Measurements from ENCODE around the gene FOSB.
"Not testable (repeated sequence)": the region's sequence is repeated elsewhere in the genome, so short reads cannot be mapped to it uniquely, and the experiment has no call there.

The FOSB gene

GRCh38 chr19:45506989-45507871, 39.4 kb downstream of the FOSB start, which contains the start of gene VASP:
VASP (plus strand) TSS chr19:45507479; CDS start chr19:45507772, 293 bp downstream.
- DNase-seq, result peak; percentile 70

DNA sequence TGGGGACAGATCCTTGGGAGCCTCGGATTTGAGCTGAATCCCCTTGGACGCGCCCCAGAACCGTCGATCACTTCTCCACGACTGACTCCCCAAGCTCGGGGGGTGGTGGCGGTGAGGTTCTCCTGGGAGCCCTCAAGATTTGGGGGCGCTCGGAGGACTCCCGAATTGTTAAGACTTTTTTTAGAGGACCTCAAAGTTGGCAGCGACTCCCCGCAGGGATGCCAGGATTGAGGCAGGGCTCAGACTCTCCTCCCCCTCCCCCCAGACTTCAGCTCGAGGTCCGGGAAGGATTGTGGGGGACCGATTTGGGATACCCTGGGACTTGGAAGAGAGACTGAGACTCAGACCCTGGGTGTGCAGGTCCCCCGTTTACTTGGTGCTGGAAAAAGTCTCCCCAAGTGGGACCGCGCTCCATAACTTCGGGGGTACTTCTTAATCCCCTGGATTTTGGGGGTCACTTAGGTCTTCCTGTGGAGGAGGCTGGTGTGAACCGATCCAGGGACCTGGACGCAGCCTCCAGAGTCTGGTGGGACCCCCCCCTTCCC, 40.1 kb downstream of the FOSB start:
- no peak for DNase-seq

- peak; percentile 33 for DNase-seq
Observed at GRCh38 chr19:45508417-45508860, 40.6 kb downstream of the FOSB start.

GRCh38 chr19:45508861-45509691, 41.3 kb downstream of the FOSB start:
- DNase-seq, result no peak

- DNase-seq, result no peak
Observed at GRCh38 chr19:45509692-45510015, 41.9 kb downstream of the FOSB start.

DNA sequence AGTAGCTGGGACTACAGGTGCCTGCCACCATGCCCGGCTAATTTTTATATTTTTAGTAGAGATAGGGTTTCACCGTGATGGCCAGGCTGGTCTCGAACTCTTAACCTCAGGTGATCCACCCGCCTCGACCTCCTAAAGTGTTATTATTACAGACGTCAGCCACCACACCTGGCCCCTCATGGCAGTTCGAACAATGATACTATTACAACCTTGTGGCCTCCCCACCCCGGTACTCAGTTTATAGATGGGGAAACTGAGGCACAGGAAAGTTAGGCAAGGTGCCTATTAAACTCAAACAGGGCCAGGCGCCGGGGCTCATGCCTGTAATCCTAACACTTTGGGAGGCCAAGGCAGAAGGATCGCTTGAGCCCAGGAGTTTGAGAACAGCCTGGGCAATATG, 42.6 kb downstream of the FOSB start:
- DNase-seq, result not testable (repeated sequence)

GRCh38 chr19:45511074-45511473, 43.3 kb downstream of the FOSB start:
- no peak for DNase-seq

DNA sequence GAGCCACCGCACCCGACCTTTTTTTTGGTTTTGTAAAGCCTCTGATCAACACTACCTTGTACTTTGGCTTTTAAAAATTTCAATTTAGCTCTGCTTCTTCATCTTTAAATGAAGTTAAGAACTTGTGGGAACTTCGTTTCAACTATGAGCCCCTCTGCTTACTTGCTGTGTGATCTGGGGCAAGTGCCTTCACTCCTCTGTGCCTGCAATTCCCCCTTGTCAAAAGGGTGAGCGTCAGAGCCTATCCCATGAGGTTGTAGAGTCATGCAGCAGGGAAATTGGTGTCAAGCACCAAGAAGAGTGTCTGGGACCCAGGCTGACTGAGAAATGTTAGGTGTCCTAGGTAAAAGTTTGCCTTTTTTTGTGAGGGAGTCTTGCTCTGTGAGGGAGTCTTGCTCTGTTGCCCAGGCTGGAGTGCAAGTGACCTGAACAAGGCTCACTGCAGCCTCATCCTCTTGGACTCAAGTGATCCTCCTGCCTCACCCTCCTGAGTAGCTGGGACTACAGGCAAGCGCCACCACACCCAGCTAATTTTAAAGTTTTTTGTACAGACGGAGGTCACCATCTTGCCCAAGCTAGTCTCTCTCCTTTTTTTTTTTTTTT, 45.2 kb downstream of the FOSB start:
- DNase-seq, result no peak

GRCh38 chr19:45514376-45515051, 46.7 kb downstream of the FOSB start:
- no peak for DNase-seq

GRCh38 chr19:45515081-45515624, 47.4 kb downstream of the FOSB start:
- DNase-seq, result no peak

- no peak for DNase-seq
Observed at GRCh38 chr19:45515807-45516401, 48.1 kb downstream of the FOSB start.

DNA sequence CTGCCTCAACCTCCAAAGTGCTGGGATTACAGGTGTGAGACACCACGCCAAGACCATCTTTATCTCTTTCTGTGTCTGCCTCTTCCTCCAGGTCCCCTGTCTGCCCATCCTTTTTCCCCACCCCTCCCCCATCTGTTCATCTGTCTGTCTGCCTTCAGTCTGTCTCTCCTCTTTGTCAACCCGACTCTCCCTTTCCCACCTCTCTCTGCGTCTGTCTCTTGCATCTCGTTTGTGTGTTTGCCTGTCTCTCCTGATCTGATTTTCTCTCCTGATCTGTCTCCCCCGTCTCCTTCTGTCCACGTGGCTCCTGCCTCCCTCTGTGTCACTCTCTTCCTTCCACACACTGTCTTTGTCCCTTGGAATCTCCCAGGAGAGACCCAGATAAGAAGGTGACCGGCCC, 49.4 kb downstream of the FOSB start:
- no peak for DNase-seq

GRCh38 chr19:45517641-45518468, 50.1 kb downstream of the FOSB start:
- DNase-seq, result no peak

GRCh38 chr19:45518469-45518826, 50.7 kb downstream of the FOSB start:
- DNase-seq, result no peak

DNA sequence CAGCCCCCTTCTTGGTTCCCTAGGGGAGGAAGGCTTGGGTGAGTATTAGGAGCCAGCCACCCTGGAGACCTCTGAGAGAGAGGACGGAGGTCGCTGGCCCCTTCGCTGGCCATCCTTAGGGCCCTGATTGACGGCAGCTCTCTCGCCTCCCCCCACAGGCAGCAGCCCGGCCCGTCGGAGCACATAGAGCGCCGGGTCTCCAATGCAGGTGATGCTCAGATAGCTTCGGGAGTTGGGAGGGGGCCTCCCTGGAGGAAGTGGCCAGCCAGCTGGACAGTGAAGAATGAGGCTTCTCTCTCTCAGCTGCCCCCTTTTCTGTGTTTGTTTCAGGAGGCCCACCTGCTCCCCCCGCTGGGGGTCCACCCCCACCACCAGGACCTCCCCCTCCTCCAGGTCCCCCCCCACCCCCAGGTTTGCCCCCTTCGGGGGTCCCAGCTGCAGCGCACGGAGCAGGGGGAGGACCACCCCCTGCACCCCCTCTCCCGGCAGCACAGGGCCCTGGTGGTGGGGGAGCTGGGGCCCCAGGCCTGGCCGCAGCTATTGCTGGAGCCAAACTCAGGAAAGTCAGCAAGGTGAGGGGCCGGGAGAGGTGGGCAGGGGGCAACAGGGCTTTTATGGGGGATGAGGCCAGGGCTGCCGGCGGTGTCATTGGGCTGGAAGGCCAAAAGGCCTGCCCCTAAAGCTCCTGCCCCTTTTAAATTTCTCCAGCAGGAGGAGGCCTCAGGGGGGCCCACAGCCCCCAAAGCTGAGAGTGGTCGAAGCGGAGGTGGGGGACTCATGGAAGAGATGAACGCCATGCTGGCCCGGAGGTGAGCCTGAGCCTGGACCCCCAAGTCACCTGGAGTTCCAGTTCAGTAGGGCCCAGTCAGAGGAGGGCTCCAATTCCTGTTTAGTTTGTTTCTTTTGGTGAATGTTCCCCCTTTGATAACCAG, 54.5 kb downstream of the FOSB start:
- DNase-seq, result no peak

GRCh38 chr19:45523642-45524256, 56.0 kb downstream of the FOSB start:
- peak; percentile 78 for DNase-seq

DNA sequence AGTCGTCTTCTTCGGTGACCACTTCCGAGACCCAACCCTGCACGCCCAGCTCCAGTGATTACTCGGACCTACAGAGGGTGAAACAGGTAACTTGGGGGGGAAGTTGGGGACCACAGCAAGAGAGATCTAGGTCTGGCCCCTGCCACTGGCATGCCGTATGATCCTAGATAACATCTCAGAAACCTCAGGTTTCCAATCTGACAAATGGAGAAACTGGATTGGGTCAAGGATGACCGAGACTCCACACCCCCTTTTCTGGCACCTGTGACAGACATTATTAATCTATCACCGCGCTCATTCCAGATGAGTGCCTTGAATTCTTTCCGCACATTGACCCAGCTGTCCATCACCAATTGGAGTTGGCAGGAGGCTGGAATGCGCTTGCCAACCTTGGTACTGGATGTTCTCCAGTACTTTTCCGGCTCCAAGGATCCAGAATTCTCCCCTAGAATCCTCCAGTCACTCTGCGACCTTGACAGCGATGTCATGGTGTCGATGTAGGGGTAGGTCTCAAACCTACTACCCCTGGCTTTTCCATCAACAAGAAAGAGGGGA, 56.9 kb downstream of the FOSB start:
- DNase-seq, result no peak

All from NCI-H1436 (cell line).